ENCODE data around the gene SLC15A4.

The SLC15A4 gene

DNA sequence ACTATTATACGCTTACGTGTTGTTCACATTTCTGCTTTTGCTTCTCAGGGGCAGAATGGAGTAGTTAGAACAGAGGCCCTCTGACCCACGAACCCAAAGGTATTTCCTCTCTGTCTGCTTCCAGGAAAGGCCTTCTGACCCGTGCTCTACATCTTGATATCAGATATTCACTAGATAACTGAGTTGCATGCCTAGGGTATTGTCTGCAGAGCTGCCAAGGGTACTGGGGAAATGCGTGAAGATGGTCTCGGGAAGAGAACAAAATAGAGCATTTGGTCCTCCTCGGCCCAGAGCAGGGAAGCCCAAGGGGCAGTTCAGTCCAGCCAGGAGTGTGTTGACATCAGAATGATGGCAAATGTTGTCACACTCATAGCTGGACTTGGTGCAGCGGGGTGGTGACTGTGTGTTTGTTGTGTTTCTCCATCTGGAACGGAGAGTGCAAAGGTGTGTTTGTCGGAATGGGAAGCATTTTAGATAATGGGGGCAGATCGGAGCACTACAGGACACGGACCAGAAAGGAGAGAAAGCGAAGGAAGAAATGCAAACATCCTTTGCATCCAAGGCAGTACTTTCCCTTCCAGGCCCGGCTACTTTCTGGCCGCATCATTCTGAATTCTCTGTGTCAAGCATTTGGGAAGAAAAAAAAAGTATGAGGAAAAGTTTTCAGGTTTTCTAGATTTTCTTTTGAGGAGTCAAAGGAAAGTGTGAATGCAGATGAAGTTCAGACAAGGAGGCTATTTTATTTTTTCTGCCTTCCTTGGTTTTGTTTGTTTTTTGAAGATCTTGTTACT lies 37.7 kb upstream of the SLC15A4 start:
- POLR2A ChIA-PET, result interaction anchor here (0.6 kb wide), 1 partner anchor 14 kb away, joined by 4 read pairs; no protein-coding TSS in a partner anchor
- CTCF ChIA-PET, result no interaction called here

DNA sequence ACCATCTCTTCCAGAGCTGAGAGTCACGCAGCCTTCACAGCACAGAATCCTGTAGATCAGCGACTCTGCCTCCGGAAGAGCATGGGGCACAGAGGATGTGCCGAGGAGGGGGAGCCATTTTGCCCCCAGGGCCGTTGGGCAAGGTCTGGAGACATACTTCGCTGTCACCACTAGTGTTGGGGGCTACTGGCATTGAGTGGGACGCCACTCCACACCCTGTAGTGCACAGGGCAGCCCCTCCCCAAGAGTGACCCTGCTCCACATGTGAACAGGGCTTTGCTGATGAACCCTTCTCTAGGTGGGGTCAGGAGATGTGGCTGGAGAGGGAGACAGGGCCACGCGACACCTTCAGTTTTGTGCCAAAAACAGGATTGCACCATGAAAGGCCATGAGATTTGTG lies 35.6 kb upstream of the SLC15A4 start:
- POLR2A ChIA-PET, result no interaction called here
- CTCF ChIA-PET, result no interaction called here
- TF ChIP-seq, protein P1, sequence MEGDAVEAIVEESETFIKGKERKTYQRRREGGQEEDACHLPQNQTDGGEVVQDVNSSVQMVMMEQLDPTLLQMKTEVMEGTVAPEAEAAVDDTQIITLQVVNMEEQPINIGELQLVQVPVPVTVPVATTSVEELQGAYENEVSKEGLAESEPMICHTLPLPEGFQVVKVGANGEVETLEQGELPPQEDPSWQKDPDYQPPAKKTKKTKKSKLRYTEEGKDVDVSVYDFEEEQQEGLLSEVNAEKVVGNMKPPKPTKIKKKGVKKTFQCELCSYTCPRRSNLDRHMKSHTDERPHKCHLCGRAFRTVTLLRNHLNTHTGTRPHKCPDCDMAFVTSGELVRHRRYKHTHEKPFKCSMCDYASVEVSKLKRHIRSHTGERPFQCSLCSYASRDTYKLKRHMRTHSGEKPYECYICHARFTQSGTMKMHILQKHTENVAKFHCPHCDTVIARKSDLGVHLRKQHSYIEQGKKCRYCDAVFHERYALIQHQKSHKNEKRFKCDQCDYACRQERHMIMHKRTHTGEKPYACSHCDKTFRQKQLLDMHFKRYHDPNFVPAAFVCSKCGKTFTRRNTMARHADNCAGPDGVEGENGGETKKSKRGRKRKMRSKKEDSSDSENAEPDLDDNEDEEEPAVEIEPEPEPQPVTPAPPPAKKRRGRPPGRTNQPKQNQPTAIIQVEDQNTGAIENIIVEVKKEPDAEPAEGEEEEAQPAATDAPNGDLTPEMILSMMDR (IDR thresholded peaks at IDR 0.05; ENCODE audit: control extremely low read depth, extremely low read depth, low read depth, missing control alignments), result no peak

More for the DNA sequence above, 37.7 kb upstream of the SLC15A4 start:
- DNase-seq (ENCODE audit: extremely low spot score), result no peak
- TF ChIP-seq, protein P1 (IDR thresholded peaks at IDR 0.05; ENCODE audit: control extremely low read depth, extremely low read depth, low read depth, missing control alignments), result no peak

DNA sequence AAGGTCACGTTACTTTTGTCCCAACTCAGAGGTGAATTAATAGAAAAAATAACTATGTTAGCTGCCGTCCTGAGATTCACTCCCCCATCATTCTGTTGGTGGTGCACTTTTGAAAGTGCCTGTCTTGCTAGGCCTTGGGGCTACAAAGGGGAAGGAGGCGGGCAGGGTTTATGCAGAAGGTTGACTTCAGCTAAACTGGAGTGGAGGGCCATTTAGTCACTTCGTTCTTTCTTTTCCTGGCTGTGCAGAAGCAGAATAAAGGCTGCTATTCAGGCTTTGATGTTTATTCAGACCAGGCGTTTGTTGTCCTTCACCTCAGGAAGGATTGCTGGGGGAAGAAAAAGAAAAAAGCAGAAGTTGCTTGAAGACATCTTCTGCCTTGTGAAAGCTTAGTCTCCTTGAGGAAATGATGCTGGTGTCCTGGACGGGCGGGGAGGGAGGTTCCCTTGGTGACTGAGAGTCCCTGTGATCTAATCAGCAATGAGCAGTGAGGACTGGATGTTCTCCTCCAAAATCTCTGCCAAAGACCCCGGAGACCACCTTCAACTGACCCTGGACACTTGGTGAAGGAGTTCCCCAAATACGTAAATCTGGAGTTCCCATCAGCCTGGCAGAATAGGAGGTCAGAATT lies 33.5 kb upstream of the SLC15A4 start:
- CTCF ChIA-PET, result interaction anchor here (1.1 to 1.5 kb wide), 4 partner anchors 28 to 35 kb away, joined by 3 to 5 read pairs (median 4); partner anchors contain the start of gene SLC15A4
- no peak for DNase-seq (ENCODE audit: extremely low spot score)
- POLR2A ChIA-PET, result no interaction called here
- TF ChIP-seq, protein P1 (IDR thresholded peaks at IDR 0.05; ENCODE audit: control extremely low read depth, extremely low read depth, low read depth, missing control alignments), result no peak

More for the DNA sequence above, 35.6 kb upstream of the SLC15A4 start:
- no peak for DNase-seq (ENCODE audit: extremely low spot score)

DNA sequence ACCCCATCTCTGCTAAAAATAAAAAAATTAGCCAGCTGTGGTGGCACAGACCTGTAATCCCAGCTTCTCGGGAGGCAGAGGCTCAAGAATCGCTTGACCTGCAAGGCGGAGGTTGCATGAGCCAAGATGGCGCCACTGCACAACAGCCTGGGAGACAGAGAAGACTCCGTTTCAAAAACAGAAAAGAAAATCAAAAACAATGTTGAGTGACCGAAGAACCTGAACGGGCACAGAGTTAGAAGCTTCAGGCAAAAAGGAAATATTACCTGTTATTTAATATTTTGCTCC lies 33.0 kb upstream of the SLC15A4 start:
- no peak for DNase-seq (ENCODE audit: extremely low spot score)
- TF ChIP-seq, protein P1 (IDR thresholded peaks at IDR 0.05; ENCODE audit: control extremely low read depth, extremely low read depth, low read depth, missing control alignments), result no peak
- POLR2A ChIA-PET, result no interaction called here
- CTCF ChIA-PET, result interaction anchor here (1.1 to 1.5 kb wide), 5 partner anchors 28 to 35 kb away, joined by 3 to 5 read pairs (median 4); partner anchors contain the start of gene SLC15A4

DNA sequence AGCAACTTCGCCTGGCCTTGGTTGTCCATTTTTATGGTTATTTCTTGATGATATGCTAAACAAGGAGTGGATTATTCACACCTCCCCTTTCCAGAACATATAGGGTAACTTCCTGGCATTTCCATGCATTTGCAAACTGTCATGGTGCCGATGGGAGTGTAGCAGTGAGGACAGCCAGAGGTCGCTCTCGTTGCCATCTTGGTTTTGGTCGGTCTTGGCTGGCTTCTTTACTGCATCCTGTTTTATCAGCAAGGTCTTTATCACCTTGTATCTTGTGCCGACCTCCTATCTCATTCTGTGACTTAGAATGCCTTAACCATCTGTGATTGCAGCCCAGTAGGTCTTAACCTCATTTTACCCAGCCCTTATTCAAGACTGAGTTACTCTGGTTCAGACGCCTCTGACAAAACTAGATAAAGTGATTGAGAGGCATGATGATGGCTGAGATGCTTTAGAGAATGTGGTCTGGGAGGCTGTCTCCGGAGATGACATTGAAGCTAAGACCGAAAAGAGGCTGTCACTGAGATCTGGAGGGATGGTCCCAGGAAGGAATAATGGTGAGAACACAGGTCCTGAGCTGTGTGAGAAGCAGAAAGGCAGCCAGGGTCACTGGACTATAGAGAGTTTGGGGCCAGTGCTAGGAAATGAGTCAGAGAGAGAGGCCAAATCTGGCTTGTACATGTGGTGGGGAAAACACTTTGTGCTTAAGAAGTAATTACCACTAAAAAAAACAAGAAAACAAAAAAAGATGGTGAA lies 32.5 kb upstream of the SLC15A4 start:
- TF ChIP-seq, protein P1 (IDR thresholded peaks at IDR 0.05; ENCODE audit: control extremely low read depth, extremely low read depth, low read depth, missing control alignments), result no peak
- ChIA-PET CTCF (interaction anchor here (1.1 to 1.5 kb wide), 5 partner anchors 28 to 34 kb away, joined by 3 to 5 read pairs (median 4); partner anchors contain the start of gene SLC15A4), POLR2A (no interaction called here)
- DNase-seq (ENCODE audit: extremely low spot score), result no peak

DNA sequence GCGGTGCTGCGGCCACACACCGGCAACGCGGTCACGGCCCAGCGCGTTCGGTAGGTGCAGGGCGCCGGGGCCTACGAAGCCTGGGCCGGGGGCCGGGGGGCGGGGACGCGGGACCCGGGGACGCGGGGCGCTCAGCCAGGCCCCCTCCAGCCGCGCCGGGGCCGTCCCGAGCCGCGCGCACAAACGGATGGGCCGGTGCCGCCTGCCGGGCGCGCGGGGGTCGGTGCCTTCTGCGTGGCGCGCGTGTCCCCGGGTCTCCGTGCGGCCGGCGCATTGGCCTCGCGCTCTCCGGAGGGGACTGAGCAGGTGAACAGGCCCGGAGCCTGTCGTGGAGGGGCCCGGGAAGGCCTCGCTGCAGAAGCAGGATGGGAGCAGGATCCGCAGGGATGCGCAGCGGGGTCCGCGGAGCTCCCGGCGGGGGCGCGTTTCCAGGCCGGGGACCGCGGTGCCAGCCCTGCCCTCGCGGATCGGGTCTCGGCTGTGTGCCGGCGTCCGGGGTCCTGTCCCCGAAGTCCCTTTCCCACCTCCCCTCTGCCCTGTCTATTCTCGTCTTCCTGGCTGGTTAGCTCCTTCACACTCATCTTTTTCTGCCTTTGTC lies 29.9 kb upstream of the SLC15A4 start:
- ChIA-PET POLR2A (interaction anchor here (1.1 kb wide), 1 partner anchor 24 kb away, joined by 3 read pairs; no protein-coding TSS in a partner anchor), CTCF (interaction anchor here (0.9 to 1.2 kb wide), 3 partner anchors 11 to 31 kb away, joined by 3 read pairs; no protein-coding TSS in a partner anchor)
- TF ChIP-seq, protein P1 (IDR thresholded peaks at IDR 0.05; ENCODE audit: control extremely low read depth, extremely low read depth, low read depth, missing control alignments), result no peak
- no peak for DNase-seq (ENCODE audit: extremely low spot score)
